Nephron (organoid): ENCODE measurements around the gene OR10V1.

Source experiments
- H3K27ac Mint-ChIP-seq, 3 experiments: 2 replicates each; pipeline ENCODE4 v1.8.0; 2020; ENCODE audit warnings: mixed read lengths in 3 of 3, mild to moderate bottlenecking in 2 of 3, moderate library complexity in 1 of 3
- H3K27me3 Mint-ChIP-seq: 2 replicates; pipeline ENCODE4 v1.8.0; 2021; ENCODE audit warnings: low read depth, mild to moderate bottlenecking, moderate library complexity, mixed read lengths
- H3K36me3 Mint-ChIP-seq: 2 replicates; pipeline ENCODE4 v1.8.0; 2020; ENCODE audit warnings: low read depth, mixed read lengths
- H3K4me1 Mint-ChIP-seq: 2 replicates; pipeline ENCODE4 v1.8.0; 2020; ENCODE audit warnings: mixed read lengths
- H3K4me3 Mint-ChIP-seq, 3 experiments: 2 replicates each; pipeline ENCODE4 v1.8.0; 2020; ENCODE audit warnings: mild to moderate bottlenecking in 3 of 3, mixed read lengths in 3 of 3, moderate library complexity in 2 of 3
- H3K9me3 Mint-ChIP-seq: 2 replicates; pipeline ENCODE4 v1.8.0; 2020; ENCODE audit warnings: mixed read lengths
- TF ChIP-seq, protein P1 (sequence below), 3 experiments: fragments of 200-600 bp; sonication (generic); IDR thresholded peaks; one replicate each; pipeline ENCODE4 v1.5.0; 2021; ENCODE audit warnings: antibody characterized with exemption in 3 of 3; ENCODE audit not compliant: unreplicated experiment in 3 of 3

OR10V1 gene

GRCh38 chr11:59746111-59746510 lies 32.5 kb upstream of the OR10V1 start:
- Mint-ChIP-seq H3K4me3 (no peak overlapping the region), H3K9me3 (no peaks in the 10 kb centered on the region), H3K36me3 (no peaks in the 10 kb centered on the region), H3K27me3 (peaks cover 4% of the 10 kb centered on the region), H3K27ac (no peak overlapping the region), H3K4me1 (no peaks in the 10 kb centered on the region)
- TF ChIP-seq, protein P1, sequence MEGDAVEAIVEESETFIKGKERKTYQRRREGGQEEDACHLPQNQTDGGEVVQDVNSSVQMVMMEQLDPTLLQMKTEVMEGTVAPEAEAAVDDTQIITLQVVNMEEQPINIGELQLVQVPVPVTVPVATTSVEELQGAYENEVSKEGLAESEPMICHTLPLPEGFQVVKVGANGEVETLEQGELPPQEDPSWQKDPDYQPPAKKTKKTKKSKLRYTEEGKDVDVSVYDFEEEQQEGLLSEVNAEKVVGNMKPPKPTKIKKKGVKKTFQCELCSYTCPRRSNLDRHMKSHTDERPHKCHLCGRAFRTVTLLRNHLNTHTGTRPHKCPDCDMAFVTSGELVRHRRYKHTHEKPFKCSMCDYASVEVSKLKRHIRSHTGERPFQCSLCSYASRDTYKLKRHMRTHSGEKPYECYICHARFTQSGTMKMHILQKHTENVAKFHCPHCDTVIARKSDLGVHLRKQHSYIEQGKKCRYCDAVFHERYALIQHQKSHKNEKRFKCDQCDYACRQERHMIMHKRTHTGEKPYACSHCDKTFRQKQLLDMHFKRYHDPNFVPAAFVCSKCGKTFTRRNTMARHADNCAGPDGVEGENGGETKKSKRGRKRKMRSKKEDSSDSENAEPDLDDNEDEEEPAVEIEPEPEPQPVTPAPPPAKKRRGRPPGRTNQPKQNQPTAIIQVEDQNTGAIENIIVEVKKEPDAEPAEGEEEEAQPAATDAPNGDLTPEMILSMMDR (IDR thresholded peaks at IDR 0.05; ENCODE audit: unreplicated experiment in 3 of 3), result no peak

DNA sequence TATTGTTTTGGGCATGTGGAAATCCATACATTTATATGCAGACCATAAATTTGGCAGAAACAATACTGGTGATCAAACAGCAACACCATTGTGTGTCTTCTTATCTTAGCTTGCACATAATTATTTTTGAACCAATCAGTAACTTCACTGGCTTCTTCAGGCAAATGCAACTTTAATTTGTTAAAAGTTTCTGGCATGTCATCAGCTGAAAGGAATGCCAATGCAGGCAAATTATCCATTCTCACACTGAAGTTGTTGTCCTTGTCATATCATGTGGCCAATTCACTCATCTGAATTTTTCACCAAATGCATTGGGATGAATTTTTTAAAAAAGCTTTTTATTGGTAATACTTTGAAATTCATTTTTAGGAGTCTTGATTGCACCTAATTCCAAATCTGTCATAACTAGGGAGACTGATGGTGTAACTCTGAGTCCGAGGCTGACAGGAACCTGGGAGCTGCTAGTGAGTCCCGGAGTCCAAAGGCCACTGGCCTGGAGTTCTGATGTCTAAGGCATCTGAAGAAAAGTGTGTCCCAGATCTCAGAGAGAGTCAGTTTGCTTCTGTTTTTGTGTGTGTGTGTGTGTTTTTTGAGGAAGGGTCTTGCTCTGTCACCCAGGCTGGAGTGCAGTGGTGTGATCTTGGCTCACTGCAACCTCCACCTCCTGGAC lies 17.4 kb upstream of the OR10V1 start:
- H3K27me3 Mint-ChIP-seq, result no peaks in the 10 kb centered on the region
- peak overlapping the region in 1 of 3 experiments; percentile 9 for H3K4me3 Mint-ChIP-seq
- H3K4me1 Mint-ChIP-seq, result no peaks in the 10 kb centered on the region
- peak overlapping the region; percentile 93 to 97 (median 93) for H3K27ac Mint-ChIP-seq
- H3K36me3 Mint-ChIP-seq, result no peaks in the 10 kb centered on the region
- H3K9me3 Mint-ChIP-seq, result no peaks in the 10 kb centered on the region
- TF ChIP-seq, protein P1 (IDR thresholded peaks at IDR 0.05; ENCODE audit: unreplicated experiment in 3 of 3), result no peak

DNA sequence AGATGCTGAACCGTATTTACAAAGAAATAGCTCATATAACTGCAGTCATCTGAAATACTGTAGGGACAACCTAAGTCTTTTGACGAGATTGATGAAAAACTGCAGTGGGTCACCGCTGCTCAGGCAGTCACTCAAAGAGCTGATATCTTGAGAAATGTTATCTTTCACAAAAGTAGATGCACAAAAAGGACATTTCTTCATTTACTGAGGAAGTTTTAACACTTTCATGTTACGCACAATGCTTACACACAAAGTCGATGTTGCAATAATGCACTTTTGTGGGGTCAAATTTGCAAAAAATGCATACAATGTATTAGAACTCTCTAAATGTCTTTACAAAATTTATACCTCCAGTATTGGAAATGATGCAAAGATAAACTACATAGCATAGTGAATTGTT lies 16.2 kb upstream of the OR10V1 start:
- H3K27me3 Mint-ChIP-seq, result no peaks in the 10 kb centered on the region
- no peak overlapping the region for H3K4me3 Mint-ChIP-seq
- H3K9me3 Mint-ChIP-seq, result peaks cover 2% of the 10 kb centered on the region
- peak overlapping the region in 1 of 3 experiments; percentile 97 for H3K27ac Mint-ChIP-seq
- TF ChIP-seq, protein P1 (IDR thresholded peaks at IDR 0.05; ENCODE audit: unreplicated experiment in 3 of 3), result no peak
- no peaks in the 10 kb centered on the region for H3K4me1 Mint-ChIP-seq
- H3K36me3 Mint-ChIP-seq, result no peaks in the 10 kb centered on the region

DNA sequence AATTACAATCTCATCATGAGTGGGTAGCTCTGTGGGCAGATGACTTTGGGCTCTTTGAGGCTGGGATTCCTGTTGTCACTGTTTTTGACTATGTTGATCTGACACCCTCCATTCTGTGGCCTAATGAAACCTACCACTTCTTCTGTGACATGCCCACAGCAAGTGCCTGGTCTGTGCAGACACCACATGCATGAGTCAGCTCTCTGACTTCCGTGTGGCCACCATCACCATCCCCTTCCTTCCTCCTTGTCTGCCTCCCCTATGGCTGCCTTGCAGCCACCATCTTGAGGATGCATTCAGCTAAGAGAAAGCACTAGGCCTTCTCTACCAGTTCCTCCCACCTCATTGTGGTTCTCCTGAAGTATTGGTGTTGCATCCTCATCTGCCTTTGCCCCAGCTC lies 15.3 kb upstream of the OR10V1 start:
- H3K27ac Mint-ChIP-seq, result peak overlapping the region in 1 of 3 experiments; percentile 21
- TF ChIP-seq, protein P1 (IDR thresholded peaks at IDR 0.05; ENCODE audit: unreplicated experiment in 3 of 3), result no peak
- no peaks in the 10 kb centered on the region for H3K4me1 Mint-ChIP-seq
- H3K9me3 Mint-ChIP-seq, result peaks cover 2% of the 10 kb centered on the region
- H3K36me3 Mint-ChIP-seq, result no peaks in the 10 kb centered on the region
- no peaks in the 10 kb centered on the region for H3K27me3 Mint-ChIP-seq
- no peak overlapping the region for H3K4me3 Mint-ChIP-seq

DNA sequence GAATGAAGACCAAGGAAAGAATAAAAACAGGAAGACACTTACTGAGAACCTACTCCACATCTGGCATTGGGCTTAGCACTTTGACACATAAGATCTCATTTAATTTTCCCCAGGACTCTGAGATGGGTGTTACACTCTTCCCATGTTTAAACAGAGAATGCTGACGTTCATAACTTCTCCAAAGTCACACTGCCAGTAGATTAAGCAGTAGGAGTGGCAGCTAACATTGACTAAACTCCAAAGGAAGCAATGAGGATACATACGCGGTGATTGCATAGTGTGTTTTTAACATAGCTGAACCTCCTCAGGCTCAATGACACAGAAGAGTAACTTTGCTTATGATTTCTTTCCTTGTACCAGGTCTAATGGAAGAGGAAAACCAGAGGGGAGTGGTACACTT lies 14.5 kb upstream of the OR10V1 start:
- Mint-ChIP-seq H3K9me3 (peaks cover 2% of the 10 kb centered on the region), H3K36me3 (no peaks in the 10 kb centered on the region), H3K27me3 (no peaks in the 10 kb centered on the region), H3K4me3 (no peak overlapping the region), H3K4me1 (no peaks in the 10 kb centered on the region), H3K27ac (no peak overlapping the region)
- TF ChIP-seq, protein P1 (IDR thresholded peaks at IDR 0.05; ENCODE audit: unreplicated experiment in 3 of 3), result no peak

DNA sequence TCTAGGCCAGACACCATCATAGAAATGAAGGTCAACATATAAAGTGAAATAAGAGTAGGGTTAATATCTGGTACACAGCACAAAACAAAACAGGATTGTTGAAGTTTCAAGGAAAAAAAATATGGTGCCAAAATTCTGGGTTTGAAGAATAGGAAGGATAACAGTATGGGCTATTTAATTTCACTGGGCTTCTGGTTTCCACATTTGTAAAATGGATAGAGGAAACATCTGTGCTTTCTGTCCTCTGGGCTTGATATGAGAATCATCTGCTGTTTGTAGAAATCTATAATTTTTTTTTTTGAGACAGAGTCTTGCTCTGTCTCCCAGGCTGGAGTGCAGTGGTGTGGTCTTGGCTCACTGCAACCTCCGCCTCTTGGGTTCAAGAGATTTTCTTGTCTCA lies 13.8 kb upstream of the OR10V1 start:
- Mint-ChIP-seq H3K36me3 (no peaks in the 10 kb centered on the region), H3K4me1 (no peaks in the 10 kb centered on the region)

More for the DNA sequence above, 13.8 kb upstream of the OR10V1 start:
- TF ChIP-seq, protein P1 (IDR thresholded peaks at IDR 0.05; ENCODE audit: unreplicated experiment in 3 of 3), result no peak
- Mint-ChIP-seq H3K27me3 (no peaks in the 10 kb centered on the region), H3K4me3 (no peak overlapping the region), H3K9me3 (peaks cover 2% of the 10 kb centered on the region), H3K27ac (no peak overlapping the region)
